HG02798 (cell line): ENCODE measurements around the gene SIGLEC12.
"Not testable (repeated sequence)": the region's sequence is repeated elsewhere in the genome, so short reads cannot be mapped to it uniquely, and the experiment has no call there.

Experiments
- ATAC-seq: cut with Tn5 transposase; IDR thresholded peaks from one replicate; pipeline ENCODE4 v1.9.1; 2021; ENCODE audit warnings: mild to moderate bottlenecking; ENCODE audit not compliant: unreplicated experiment, poor library complexity

The SIGLEC12 gene

DNA sequence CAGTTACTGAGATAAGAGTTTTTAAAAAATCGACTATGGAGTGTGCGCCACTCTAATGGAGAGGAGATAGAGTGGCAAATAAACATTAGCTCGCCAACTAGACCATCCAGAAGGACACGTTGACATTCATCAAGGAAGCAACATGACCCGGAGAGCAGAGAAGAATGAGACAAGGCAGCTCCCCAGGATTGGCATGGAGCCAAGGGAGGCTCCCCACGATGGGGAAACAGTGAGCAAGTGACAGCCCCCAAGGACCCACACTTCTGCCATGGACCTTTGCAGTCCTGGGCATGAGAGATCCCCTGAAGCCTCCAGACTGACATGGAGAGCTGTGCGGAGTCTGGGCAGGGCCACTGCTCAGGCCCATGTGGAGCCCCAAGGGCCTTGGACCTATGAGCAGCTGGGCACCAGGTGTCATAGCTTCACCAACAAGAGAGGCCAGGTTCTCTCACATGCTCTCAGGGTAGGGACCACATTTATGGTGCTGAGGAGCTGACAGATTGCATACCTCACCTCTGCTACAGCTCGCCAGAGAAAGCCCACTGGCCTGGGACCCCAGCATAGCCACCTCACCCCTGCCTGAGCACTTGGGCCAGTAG, 23.2 kb upstream of the SIGLEC12 start:
- ATAC-seq, result no peak

DNA sequence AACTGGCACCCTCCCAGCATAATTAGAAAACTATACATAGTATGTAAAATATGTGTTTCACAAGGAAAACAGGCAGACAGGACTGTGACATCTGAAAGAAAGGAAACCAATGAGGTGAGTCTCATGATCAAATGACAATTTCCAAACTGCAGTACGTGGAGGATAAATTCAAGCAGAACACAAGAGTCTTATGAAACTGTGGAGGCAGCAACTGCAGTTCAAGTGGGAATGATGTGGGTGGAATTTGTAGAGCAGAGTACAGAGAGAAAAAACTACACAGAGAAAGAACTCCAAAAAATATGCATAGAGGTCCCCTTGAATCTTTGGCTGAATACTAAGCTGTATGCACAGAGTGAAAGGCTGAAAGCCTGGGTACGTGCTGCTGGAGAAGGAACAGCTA, 20.2 kb upstream of the SIGLEC12 start:
- no peak for ATAC-seq

DNA sequence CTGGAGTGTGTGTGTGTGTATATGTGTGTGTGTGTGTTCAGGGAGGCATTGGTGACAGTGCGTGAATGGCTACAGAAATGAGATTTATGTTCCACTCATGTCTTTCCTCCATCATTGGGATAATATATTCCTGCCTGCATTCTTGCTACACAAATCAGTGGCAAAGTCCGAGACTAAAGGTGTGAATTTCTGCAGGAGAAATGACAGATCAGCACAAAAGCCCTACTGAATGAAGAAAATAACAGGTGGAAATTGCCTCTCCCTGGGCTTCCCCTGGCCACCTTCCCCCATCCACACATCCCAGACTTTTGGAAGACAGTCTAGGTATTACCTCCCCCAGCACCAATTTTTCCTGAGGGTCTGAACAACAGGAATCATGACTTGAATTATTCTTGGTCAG, 19.8 kb upstream of the SIGLEC12 start:
- ATAC-seq, result no peak

DNA sequence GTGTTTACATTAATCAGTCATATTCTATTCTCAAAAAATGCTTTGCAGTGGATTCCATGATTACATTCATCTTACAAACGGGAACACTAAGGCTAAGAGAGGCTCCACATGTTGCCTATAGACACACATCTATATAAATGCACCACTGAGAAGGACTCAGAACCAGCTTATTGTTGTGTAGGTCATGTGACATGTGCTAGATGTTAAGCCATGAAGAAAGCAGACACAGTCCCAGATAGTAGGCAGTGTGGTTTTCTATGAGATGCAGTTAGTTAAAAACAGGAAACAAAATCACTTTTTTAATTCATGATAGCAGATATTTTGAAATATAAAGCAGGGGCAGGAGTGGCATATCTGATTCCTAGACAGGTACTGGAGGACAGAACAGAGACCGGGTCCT, 19.1 kb upstream of the SIGLEC12 start:
- ATAC-seq, result no peak

DNA sequence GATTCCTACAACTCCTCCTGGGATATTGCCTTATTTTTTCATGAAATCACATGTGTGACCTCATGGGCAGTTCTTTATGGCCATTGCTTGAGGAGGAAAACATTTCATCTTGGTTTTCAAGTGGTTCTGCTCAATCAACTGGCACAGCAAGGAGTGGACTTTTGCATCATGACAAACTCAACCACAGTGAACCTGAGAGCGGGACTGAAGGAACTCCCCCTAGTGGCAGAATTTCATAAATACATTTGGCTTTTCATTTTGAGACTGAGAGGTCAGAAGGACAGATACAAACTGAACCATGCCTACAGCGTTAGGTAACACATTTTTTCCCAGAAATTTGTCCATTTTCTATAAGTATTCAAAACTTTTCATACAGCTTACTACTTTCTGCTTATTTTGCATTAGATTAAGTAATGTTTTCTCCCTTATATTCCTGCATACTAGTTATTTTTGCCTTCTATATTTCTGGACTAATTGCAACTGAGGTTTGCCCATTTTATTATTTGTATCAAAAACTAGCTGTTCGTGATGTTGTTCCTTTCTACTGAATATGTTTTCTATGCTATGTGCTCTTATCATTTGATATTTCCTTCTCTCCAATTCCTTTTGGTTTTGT, 13.4 kb upstream of the SIGLEC12 start:
- no peak for ATAC-seq

DNA sequence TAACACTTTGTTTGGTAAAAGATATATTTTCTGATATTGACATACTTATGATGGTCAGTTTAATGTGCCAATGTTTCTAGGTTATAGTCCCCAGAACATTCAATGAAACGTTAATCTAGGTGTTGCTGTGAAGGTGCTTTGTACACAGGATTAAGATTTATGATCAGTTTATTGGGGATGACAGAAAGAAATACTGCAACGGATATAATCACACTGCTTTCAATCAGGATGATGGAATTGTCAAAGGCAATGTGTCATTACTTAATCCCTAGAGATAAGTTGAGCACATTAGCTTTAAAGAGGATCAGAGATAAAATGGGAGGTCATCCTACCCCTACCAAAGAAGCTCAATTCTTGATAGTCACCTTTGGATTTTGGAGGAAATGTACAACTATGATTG, 12.4 kb upstream of the SIGLEC12 start:
- no peak for ATAC-seq

DNA sequence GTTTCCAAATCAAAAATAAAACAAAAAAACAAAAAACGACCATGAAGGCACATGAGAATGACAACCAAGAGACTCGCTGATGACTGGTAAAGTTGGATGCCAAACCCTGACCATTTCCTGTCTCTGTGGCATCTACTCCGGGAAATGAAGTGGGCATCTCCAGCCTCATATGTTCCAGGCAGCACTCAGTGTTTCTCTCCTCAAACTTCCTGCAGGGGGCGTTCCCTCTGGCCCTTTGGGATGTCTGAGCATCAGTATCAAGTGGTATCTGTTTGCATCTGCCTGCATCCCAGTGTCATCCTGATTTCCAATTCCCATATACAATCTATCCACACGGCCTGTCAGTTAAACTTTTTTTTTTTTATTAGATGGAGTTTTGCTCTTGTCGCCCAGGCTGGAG, 9.8 kb upstream of the SIGLEC12 start:
- no peak for ATAC-seq

DNA sequence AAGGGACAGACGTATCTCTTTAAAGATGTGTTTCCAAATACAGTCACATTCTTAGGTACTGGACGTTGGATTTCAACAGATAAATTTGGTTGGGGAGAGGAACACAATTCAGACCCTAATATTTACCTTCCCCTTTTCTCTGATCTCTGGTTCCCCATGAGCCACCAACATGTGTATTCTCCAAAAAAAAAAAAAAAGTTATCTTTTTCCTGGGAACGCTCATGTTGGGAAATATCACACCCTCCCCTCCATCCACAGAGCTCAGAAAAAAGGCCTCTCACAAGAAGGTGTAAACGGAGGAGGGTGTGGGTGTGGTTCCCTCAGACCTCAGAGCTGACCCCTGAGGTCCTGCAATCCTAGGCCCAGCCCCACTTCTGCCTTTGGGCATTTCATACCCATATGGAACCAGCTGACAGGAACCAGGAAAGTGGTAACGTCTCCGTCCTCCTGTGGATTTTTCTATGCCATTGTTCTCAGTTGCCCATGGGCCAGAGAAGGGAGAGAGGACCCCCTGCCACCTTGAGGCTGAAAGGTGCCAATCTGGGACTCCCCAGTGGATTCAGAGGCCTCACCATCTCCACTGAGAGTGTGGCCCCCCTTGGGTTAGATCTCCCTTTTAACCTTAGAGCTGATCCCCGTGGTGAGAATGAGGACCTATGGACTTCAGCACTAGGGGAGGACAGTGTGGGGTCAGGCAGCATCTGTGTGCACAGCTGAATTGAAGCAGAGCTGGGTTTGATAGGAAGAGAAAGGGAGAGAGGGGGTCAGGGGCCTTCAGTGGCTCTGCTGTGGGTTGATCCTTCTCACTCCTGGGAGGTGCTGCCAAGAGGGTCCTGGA, 8.4 kb upstream of the SIGLEC12 start:
- ATAC-seq, result no peak

DNA sequence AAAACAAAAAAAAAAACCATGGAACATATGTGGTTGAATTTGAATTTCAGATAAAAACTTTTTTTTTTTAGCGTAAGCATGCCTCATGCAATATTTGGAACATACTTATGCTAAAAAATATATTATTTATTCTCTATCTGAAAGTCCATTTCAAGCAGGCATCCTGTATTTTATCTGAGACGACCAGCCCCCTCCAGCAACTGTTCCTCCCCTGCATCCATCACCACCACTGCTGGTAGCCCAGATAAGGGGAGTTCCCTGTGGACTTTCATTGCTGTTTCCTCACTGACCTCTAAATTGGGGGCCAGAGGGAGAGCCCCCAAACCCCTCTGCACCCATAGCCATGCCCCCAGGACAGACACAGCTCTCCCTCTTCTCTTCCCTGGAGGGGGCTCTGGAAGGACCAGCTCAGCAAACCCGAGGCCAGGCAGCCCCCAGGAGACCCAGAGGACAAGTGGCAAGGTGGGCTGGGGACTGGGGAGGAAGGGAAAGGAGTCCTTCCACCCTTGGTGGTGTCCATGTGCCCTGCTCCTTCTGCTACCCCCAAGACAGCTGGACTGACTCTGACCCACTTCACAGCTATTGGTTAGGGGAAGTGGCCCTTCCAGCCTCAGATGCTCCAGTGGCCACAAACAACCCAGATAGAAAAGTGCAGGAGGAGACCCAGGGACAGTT, 6.6 kb upstream of the SIGLEC12 start:
- ATAC-seq, result no peak

DNA sequence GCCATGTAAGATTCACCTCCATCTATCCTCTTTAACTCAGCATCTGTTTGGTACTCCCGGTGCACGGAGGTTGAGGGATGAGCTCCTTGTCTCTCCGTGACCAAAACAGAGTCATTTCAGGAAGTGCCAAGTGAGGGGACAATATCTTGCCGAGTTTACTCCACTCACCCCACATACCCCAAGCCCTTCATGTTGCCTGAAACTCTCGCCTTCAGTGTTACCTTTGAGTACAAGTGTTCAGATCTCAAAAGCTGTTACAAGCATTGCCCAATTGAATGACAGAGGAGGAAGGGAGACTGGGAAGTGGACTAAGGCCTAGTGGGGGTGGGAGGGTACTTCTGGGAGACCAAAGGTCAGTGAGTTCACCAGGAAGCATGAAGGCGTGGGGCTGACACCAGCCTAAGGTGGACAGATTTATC, 6.0 kb upstream of the SIGLEC12 start:
- ATAC-seq, result no peak

DNA sequence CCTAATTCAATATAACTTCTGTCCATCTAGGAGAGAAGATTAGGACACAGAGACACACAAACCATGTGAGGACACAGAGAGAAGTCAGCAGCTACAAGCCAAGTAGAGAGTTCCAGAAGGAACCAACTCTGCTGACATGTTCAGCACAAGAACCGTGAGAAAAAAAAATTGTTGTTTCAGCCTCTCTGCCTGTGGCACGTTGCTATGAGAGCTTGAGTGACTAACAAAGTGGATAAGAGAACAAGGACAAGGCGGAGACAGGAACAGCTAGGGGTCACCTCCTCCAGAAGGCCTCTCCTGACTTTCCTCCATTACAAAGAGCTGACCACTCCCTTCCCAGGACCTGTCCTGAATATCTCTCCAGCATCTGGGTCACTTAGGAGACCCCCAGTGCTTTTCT, 5.6 kb upstream of the SIGLEC12 start:
- ATAC-seq, result no peak

DNA sequence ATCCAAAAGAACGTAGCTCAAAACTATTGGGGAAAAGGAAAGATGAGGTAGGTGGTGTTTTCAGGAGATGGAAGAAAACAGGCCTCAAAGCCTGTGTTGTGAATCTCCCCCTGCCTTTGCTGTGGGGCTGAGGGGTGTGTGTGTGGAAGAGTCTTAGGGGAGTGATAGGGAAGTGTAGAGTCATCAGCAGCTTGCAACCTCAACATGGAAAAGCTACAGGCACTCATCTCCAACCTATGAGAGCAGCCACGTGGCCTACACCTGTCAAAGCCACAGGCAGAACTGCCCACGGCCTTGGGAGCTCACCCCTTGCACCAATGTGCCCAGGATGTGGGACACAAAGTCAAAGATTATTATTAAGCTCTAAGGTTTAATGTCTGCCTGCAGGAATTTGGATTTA, 4.3 kb upstream of the SIGLEC12 start:
- ATAC-seq, result no peak

DNA sequence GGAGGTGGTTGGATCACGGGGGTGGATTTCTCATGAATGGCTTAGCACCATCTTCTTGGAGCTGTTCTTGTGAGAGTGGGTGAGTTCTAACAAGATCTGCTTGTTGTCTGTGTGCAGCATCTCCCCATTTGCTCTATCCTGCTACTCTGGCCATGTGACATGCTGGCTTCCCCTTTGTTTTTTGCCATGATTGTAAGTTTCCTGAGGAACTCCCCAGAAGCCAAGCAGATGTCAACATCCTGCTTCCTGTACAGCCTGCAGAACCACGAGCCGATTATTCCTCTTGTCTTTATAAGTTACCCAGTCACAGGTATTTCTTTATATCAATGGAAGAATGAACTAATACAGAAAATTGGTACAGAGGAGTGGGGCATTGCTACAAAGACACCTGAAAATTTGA, 2.3 kb upstream of the SIGLEC12 start:
- no peak for ATAC-seq

DNA sequence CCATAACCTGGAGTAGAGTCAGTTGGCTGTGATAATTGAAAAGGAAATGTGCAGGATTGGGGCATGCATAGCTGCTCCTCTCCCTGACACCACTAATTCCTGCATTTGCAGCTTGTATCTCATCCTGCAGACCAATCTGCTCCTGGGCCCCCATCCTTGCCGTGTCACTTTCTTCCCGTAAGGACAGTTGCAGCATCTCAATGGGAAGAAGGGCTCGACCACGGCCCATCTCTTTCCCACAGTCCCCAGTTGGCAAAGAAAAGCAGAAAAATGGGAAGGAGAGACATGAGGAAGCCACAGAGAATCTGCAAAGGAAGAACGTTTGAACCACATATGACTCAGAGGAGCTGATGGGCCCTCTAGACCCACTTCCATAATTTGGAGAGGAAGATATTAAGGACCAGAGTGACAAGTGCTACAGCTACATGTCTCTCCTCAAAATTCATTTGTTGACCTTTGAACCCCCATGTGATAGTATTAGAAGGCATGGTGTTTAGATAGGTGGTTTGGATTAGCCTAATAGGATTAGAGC, 1.8 kb upstream of the SIGLEC12 start:
- no peak for ATAC-seq

DNA sequence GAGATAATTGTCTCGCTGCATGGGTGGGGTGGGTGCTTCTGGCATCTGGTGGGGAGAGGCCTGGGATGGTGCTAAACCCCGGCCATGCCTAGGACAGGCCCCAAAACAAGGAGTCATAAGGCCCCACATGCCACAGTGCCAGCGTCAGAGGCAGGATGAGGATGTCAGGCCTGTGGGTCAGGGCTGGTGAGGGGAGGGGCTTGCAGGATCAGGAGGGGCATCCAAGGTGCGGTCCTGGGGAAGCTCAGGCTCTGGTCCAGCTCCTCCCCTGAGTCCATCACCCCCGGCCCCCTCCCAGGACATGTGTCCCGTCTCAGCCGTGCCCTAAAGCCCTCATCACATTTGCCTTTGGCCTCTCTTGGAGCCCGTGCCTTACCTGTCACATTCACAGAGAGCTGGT, 669 bp downstream of the SIGLEC12 start:
- ATAC-seq, result not testable (repeated sequence)

DNA sequence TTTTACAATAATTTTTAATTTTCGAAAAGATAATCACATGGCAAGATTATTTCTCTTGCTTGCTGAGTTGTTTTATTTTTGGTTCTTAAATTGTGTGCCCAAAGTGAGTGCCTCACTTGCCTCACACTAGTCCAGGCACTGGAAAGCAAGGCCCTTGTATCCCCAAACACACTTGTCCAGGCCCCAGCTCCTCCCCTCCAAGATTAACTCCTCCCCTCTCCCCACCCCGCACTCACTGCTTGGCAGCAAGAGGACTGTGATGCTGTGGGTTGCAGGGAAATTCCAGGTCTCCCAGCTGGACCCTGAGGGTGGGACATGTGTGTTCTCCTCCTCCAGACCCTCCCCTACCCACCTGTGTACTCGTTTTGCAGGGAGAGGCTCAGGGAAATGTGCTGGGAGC, 3.9 kb downstream of the SIGLEC12 start:
- no peak for ATAC-seq

DNA sequence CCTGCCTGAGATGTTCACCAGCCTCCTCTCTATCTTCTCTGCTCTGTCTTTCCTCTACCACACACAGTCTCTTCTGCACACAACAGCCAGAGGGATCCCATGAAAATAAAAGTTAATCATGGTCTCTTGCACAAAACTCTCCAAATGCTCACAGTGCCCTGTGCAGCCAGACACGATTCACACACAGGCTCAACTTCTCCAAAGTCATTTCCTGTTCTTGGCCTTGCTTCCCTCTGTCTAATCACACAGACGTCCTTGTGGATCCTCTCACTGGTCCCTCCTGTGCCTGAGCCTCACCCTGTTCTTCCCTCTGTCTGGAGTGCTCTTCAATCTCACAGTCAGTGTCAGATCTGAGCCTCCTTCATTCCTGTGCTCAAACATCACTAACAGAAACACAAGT, 7.8 kb downstream of the SIGLEC12 start:
- ATAC-seq, result no peak

DNA sequence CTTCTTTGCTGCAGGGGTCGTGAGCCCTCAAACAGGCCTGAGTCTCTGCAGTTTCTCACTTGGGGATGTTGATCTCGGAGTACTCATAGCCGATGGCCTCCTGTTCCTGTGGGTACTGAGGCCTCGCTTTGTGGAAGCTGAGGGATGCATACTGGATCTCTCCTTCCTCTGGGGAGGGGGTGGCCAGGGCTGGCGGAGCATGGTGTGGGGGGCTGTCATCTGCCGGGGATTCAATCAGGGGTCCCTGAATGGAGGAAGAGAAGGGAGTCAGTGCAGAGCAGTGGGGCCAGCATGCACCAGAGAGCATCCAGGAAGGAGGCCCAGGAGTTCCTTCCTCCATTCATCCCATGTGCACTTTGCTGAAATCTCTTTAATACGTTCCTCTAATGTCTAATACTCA, 10.0 kb downstream of the SIGLEC12 start:
- ATAC-seq, result no peak

DNA sequence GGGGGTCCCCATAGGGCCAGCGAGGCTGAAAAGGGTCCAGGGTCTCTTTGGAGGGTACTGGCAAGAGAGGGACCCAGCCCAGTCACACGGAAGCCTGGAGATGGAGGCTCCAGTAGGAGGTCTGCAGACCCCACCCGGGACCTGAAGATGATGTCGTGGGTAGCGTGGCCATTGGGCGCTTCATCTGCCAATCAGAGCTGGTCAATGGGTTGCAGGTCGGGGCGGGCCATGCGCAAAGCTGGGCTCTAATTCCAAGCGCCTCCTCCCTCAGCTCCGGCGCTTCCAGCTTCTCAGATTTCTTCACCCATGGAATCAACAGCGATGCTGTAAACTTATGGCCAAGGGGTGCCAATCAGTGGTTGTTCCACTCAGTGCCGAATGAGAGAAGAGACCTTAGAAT, 10.9 kb downstream of the SIGLEC12 start:
- ATAC-seq, result no peak

DNA sequence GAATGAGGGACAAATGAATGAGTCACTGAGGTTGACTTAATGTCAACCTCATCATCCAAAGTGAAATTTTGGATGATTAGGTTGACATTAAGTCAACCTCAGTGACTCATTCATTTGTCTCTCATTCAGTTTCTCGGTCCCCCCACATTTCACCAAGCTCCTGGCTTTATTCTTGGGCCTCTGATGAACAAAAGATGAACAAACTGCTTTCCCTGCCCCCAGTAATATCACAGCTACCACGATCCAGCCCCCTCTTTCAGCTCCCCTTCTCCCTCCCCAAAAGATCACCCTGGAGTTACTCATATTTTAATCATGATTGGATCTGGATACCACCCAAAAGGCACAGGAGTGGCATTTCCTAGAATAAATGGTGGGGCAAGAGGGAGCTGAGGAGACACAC, 12.5 kb downstream of the SIGLEC12 start:
- no peak for ATAC-seq

DNA sequence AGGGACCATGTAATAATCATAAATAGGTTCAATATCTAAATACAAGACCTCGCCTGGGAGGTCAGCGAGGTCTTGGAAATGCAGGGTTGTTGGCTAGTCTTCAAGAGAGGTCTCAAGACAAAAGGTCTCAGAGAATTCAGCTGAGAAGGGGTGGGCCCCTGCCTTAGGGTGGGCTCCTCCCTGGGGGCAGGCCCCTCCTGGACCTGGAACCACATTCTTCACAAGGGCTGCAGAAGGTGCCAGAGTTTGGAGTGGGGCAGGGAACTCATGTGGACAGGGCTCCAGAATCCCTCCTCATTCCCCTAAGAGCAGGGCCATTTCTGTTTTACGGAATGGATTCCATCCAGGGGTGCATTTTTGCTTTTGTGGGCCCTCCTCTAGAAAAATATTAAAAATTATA, 13.1 kb downstream of the SIGLEC12 start:
- no peak for ATAC-seq
